Activated CD8-positive, alpha-beta memory T cell treated with anti-CD3 and anti-CD28 coated beads, Interleukin-2, amount 50 U/mL, for 1 hour (primary cell): ENCODE results near the gene SRGAP2B.
"Not testable (repeated sequence)": the region's sequence is repeated elsewhere in the genome, so short reads cannot be mapped to it uniquely, and the experiment has no call there.

ENCODE experiments used
- DNase-seq: peaks from one replicate; pipeline ENCODE4 v3.0.0-alpha.2; 2020; ENCODE audit errors: extremely low read depth

Gene SRGAP2B

GRCh38 chr1:145095284-145096057, at the start of gene SRGAP2B, which contains the start of gene FAM72D:
Gene SRGAP2B (minus strand): TSS chr1:145095328. CDS start chr1:145092901, 2,427 bp downstream.
Gene FAM72D (plus strand): TSS chr1:145095974. CDS start chr1:145096848, 874 bp downstream.
- DNase-seq: not testable (repeated sequence)

GRCh38 chr1:145144264-145144913, 49.3 kb upstream of the SRGAP2B start:
- not testable (repeated sequence) for DNase-seq

GRCh38 chr1:145140549-145140948, 45.4 kb upstream of the SRGAP2B start:
- not testable (repeated sequence) for DNase-seq

GRCh38 chr1:145134476-145134875, 39.3 kb upstream of the SRGAP2B start:
- not testable (repeated sequence) for DNase-seq

- not testable (repeated sequence) for DNase-seq
These were observed 33.8 kb upstream of the SRGAP2B start for GRCh38 chr1:145128697-145129469.

GRCh38 chr1:145127144-145127543, 32.0 kb upstream of the SRGAP2B start:
- DNase-seq: not testable (repeated sequence)

GRCh38 chr1:145125112-145125511, 30.0 kb upstream of the SRGAP2B start:
- DNase-seq: not testable (repeated sequence)

- not testable (repeated sequence) for DNase-seq
These were observed 29.0 kb upstream of the SRGAP2B start for GRCh38 chr1:145123992-145124641.

GRCh38 chr1:145123062-145123395, 27.9 kb upstream of the SRGAP2B start:
- DNase-seq: not testable (repeated sequence)

- DNase-seq: not testable (repeated sequence)
These were observed 27.4 kb upstream of the SRGAP2B start for GRCh38 chr1:145122344-145123061.

GRCh38 chr1:145119842-145120241, 24.7 kb upstream of the SRGAP2B start:
- DNase-seq: not testable (repeated sequence)

- not testable (repeated sequence) for DNase-seq
These were observed 20.7 kb upstream of the SRGAP2B start for GRCh38 chr1:145115587-145116493.

GRCh38 chr1:145114560-145115057, 19.5 kb upstream of the SRGAP2B start:
- DNase-seq: not testable (repeated sequence)

GRCh38 chr1:145112703-145113102, 17.6 kb upstream of the SRGAP2B start:
- not testable (repeated sequence) for DNase-seq

GRCh38 chr1:145111674-145112073, 16.5 kb upstream of the SRGAP2B start:
- not testable (repeated sequence) for DNase-seq

GRCh38 chr1:145103294-145103693, 8.2 kb upstream of the SRGAP2B start:
- not testable (repeated sequence) for DNase-seq

GRCh38 chr1:145101725-145102124, 6.6 kb upstream of the SRGAP2B start:
- DNase-seq: not testable (repeated sequence)

GRCh38 chr1:145094655-145095211, 395 bp downstream of the SRGAP2B start:
- DNase-seq: not testable (repeated sequence)

- DNase-seq: not testable (repeated sequence)
These were observed 1.5 kb downstream of the SRGAP2B start for GRCh38 chr1:145093517-145094149.
